GM12878 (cell line): ENCODE results near the gene RGS4. TPM values are rescaled to one million over a fixed set of nuclear protein-coding genes. Genes with fewer than 3 reads are reported as not detected.
"Not testable (repeated sequence)": the region's sequence is repeated elsewhere in the genome, so short reads cannot be mapped to it uniquely, and the experiment has no call there.

ENCODE experiments used
- ATAC-seq: fragments of 200-7000 bp; cut with Tn5 transposase; 3 replicates; pipeline ENCODE4 v1.9.1; 2020; ENCODE audit warnings: mild to moderate bottlenecking, moderate library complexity
- BruUV-seq: library from RNA; stranded (reverse); fragments of 400-500 nt; replicated peaks from 2 replicates; lab custom pipeline; 2021; lab: Mats Ljungman, UMichigan
- CTCF ChIA-PET: fragments of 300-600 bp; sonication (Branson Sonifier 250); formaldehyde crosslinking; extraction: SDS; loops from one replicate; lab custom pipeline; 2021; ENCODE audit warnings: inconsistent platforms; lab: Yijun Ruan, JAX
- POLR2A ChIA-PET: fragments of 350-600 bp; formaldehyde crosslinking; extraction: SDS; loops from one replicate; lab custom pipeline; 2021; ENCODE audit warnings: inconsistent platforms; lab: Charles Lee
- RAD21 ChIA-PET: fragments of 300-600 bp; sonication (Branson Sonifier 250); formaldehyde crosslinking; loops from one replicate; lab custom pipeline; 2023; ENCODE audit warnings: antibody characterized with exemption; ENCODE audit not compliant: unreplicated experiment; lab: Charles Lee
- SMC1A ChIA-PET: fragments of 300-600 bp; sonication (Branson Sonifier 250); formaldehyde crosslinking; loops from one replicate; lab custom pipeline; 2023; ENCODE audit not compliant: unreplicated experiment, uncharacterized antibody; lab: Charles Lee
- DNase-seq: peaks from one replicate; pipeline ENCODE4 v3.0.0-alpha.2; 2011; ENCODE audit warnings: low read depth, low spot score
- FAIRE-seq: peaks from 3 replicates; lab custom pipeline; 2011; peaks lifted over from hg19 to GRCh38; lab: Jason Lieb, UNC
- H2AFZ ChIP-seq: 2 replicates; pipeline ENCODE4 v1.6.0; 2011; ENCODE audit warnings: low read depth, low read length, control low read depth; ENCODE audit not compliant: control insufficient read depth
- H3K27ac ChIP-seq: 2 replicates; pipeline ENCODE4 v1.5.1; 2011; ENCODE audit warnings: control low read depth; ENCODE audit not compliant: control insufficient read depth, insufficient read depth
- H3K27me3 ChIP-seq, 2 experiments: replicated peaks in 1 of 2; 2 replicates each; pipeline versions ENCODE4 v1.6.0 to v1.6.1; 2011; ENCODE audit warnings: low read length in 1 of 2; ENCODE audit not compliant: control insufficient read depth in 2 of 2, insufficient read depth in 2 of 2
- H3K36me3 ChIP-seq, 2 experiments: 2 replicates each; pipeline ENCODE4 v1.5.1; 2011; ENCODE audit warnings: low read length in 1 of 2; ENCODE audit not compliant: control insufficient read depth in 2 of 2, insufficient read depth in 2 of 2
- H3K4me1 ChIP-seq: 2 replicates; pipeline ENCODE4 v1.6.1; 2011; ENCODE audit warnings: mild to moderate bottlenecking, low read length, moderate library complexity, mixed read lengths; ENCODE audit not compliant: control insufficient read depth, insufficient read depth
- H3K4me2 ChIP-seq: 2 replicates; pipeline ENCODE4 v1.6.0; 2011; ENCODE audit warnings: control low read depth; ENCODE audit not compliant: control insufficient read depth, insufficient read depth
- H3K4me3 ChIP-seq: fragments of 200-600 bp; sonication (generic); 2 replicates; pipeline ENCODE4 v1.5.1; 2016
- H3K79me2 ChIP-seq: 2 replicates; pipeline ENCODE4 v1.6.0; 2011; ENCODE audit warnings: low read length; ENCODE audit not compliant: control insufficient read depth, insufficient read depth
- H3K9ac ChIP-seq: 2 replicates; pipeline ENCODE4 v1.8.0; 2011; ENCODE audit warnings: low read length, control low read depth, mixed read lengths; ENCODE audit not compliant: control insufficient read depth, insufficient read depth
- H3K9me3 ChIP-seq: replicated peaks from 3 replicates; pipeline ENCODE4 v1.5.1; 2011; ENCODE audit warnings: mild to moderate bottlenecking, low read length; ENCODE audit not compliant: control insufficient read depth, insufficient read depth
- H4K20me1 ChIP-seq: 2 replicates; pipeline ENCODE4 v1.6.0; 2011; ENCODE audit not compliant: control insufficient read depth, insufficient read depth
- BHLHE40 ChIP-seq, 2 experiments: fragments of 450-650 bp in 1 of 2; IDR thresholded peaks; 2 replicates each; pipeline ENCODE4 v1.6.1; 2011 to 2017; ENCODE audit warnings: low read depth in 2 of 2, borderline replicate concordance in 1 of 2, improper control_type of control experiment in 1 of 2, low read length in 1 of 2, mild to moderate bottlenecking in 1 of 2
- BMI1 ChIP-seq: fragments of 450-650 bp; IDR thresholded peaks from 2 replicates; pipeline ENCODE4 v1.6.1; 2016; ENCODE audit warnings: mild to moderate bottlenecking, moderate library complexity, borderline replicate concordance
- FOS ChIP-seq: IDR thresholded peaks from 3 replicates; pipeline ENCODE4 v1.6.1; 2011; ENCODE audit warnings: borderline replicate concordance; ENCODE audit not compliant: insufficient read length; ENCODE audit errors: extremely low read depth
- GABPA ChIP-seq: IDR thresholded peaks from 2 replicates; pipeline ENCODE4 v1.6.1; 2014; ENCODE audit warnings: antibody characterized with exemption, low read depth, mild to moderate bottlenecking, inconsistent platforms
- GATAD2B ChIP-seq: fragments of 450-650 bp; conservative IDR thresholded peaks from 2 replicates; pipeline ENCODE4 v1.6.1; 2017; ENCODE audit warnings: low read depth, mild to moderate bottlenecking, moderate library complexity
- HDGF ChIP-seq: fragments of 450-650 bp; IDR thresholded peaks from 2 replicates; pipeline ENCODE4 v1.6.1; 2016; ENCODE audit warnings: antibody characterized with exemption
- IKZF2 ChIP-seq, 2 experiments: fragments of 450-650 bp; IDR thresholded peaks; 2 replicates each; pipeline ENCODE4 v1.6.1; 2017; ENCODE audit warnings: mild to moderate bottlenecking in 2 of 2, moderate library complexity in 2 of 2
- LARP7 ChIP-seq: fragments of 450-650 bp; IDR thresholded peaks from 2 replicates; pipeline ENCODE4 v1.6.1; 2017; ENCODE audit warnings: mild to moderate bottlenecking
- SP1 ChIP-seq: IDR thresholded peaks from one replicate; pipeline ENCODE4 v1.6.1; 2011; ENCODE audit warnings: low read depth, low read length
- SREBF1 ChIP-seq: IDR thresholded peaks from 2 replicates; pipeline ENCODE4 v1.6.1; 2012; ENCODE audit warnings: mild to moderate bottlenecking, low read length
- TCF3 ChIP-seq: IDR thresholded peaks from 2 replicates; pipeline ENCODE4 v1.6.1; 2012; ENCODE audit warnings: low read depth, mild to moderate bottlenecking, low read length, borderline replicate concordance; ENCODE audit not compliant: insufficient read depth
- WRNIP1 ChIP-seq: IDR thresholded peaks from 2 replicates; pipeline ENCODE4 v1.6.1; 2011; ENCODE audit warnings: low read depth, low read length, improper control_type of control experiment, borderline replicate concordance
- ZNF217 ChIP-seq: fragments of 450-650 bp; IDR thresholded peaks from 2 replicates; pipeline ENCODE4 v1.6.1; 2017; ENCODE audit warnings: antibody characterized with exemption, mild to moderate bottlenecking
- WGBS: methylation state at CpG from one replicate; pipeline ENCODE4 v1.1.6; 2016; ENCODE audit warnings: low lambda C conversion rate; ENCODE audit not compliant: insufficient replicate concordance, insufficient coverage; ENCODE audit errors: missing lambda C conversion rate; 5-methylcytosine and 5-hydroxymethylcytosine counted together
- in situ Hi-C: fragments of 300-500 bp; cut with MboI; formaldehyde crosslinking; loops from 9 replicates; pipeline ENCODE4 v1.14.3; 2018; ENCODE audit warnings: mixed read lengths
- intact Hi-C: fragments of 100-400 bp; cut with micrococcal nuclease; formaldehyde crosslinking; loops from one replicate; pipeline ENCODE4 v1.14.2; 2022; ENCODE audit not compliant: unreplicated experiment
- polyA plus RNA-seq, 11 experiments: library from polyadenylated mRNA; depleted of rRNA in 4 of 11; unstranded in 6 of 11; stranded (reverse) in 5 of 11; fragments of >200 nt; fragmentation: Nextera tagmentation in 4 of 11; fragmentation: Illumina TruSeq in 1 of 11; extraction: Ambion mirVana in 4 of 11; extraction: Trizol in 1 of 11; gene quantifications; 1 replicate in 1 of 11; 2 replicates in 10 of 11; pipeline versions ENCODE4 v1.2.1 to v1.2.3, GENCODE V29; 2011 to 2016; ENCODE audit warnings: inconsistent platforms in 2 of 11, missing spikeins in 2 of 11, low read depth in 1 of 11
- total RNA-seq, 4 experiments: library from RNA; depleted of rRNA in 3 of 4; stranded (reverse); fragments of >200 nt in 3 of 4; fragmentation: Illumina TruSeq in 1 of 4; extraction: Trizol in 1 of 4; gene quantifications; 2 replicates each; pipeline versions ENCODE4 v1.2.1 to v1.2.3, GENCODE V29; 2013 to 2021
- TF ChIP-seq, protein P1 (sequence below), 3 experiments: IDR thresholded peaks in 2 of 3; conservative IDR thresholded peaks in 1 of 3; 2 replicates each; pipeline ENCODE4 v1.5.1; 2011; ENCODE audit warnings: low read depth in 3 of 3, low read length in 3 of 3, mild to moderate bottlenecking in 3 of 3, control low read depth in 2 of 3, moderate library complexity in 2 of 3, inconsistent platforms in 1 of 3, mixed read lengths in 1 of 3; ENCODE audit not compliant: control insufficient read depth in 2 of 3, insufficient read depth in 1 of 3; ENCODE audit errors: extremely low read depth in 1 of 3
- TF ChIP-seq, protein P2 (sequence below): fragments of 150-350 bp; IDR thresholded peaks from 2 replicates; pipeline ENCODE4 v1.6.1; 2014; ENCODE audit warnings: mild to moderate bottlenecking, low read depth, low read length
- TF ChIP-seq, protein P3 (sequence below): IDR thresholded peaks from 2 replicates; pipeline ENCODE4 v1.6.1; 2012; ENCODE audit warnings: low read depth, low read length, improper control_type of control experiment

RGS4 gene
- total and polyA plus RNA-seq, 10 of the 15 experiments (the other 5 are each of a cell fraction or from before 2014, with no cell fraction given): 0.05 to 0.14 TPM; not detected in 8

DNA sequence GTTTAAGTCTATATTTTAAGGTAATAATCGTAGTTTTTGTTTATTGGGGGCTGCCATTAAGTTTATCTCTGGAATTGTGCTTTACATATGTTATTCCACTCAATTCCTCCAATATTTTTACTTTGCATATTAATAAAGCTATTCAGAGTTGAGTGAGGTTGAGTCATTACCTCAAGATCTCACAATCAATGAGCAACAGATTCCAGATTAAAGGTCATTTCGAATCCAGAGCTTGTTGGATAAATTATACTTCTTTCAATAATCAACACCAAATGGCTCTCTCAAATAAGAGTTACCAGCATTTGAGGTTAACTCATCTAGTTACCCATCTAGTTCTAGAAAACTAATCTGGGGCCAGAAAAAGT is 16.7 kb downstream of the RGS4 start:
- BruUV-seq: no TSS peak
- Histone ChIP-seq H3K27me3 (no peaks in the 10 kb centered on the region), H3K36me3 (no peaks in the 10 kb centered on the region), H3K4me3 (no peak overlapping the region), H3K4me2 (no peak overlapping the region), H4K20me1 (no peaks in the 10 kb centered on the region), H3K9me3 (no peaks in the 10 kb centered on the region), H3K4me1 (no peaks in the 10 kb centered on the region), H3K27ac (no peak overlapping the region), H2AFZ (no peak overlapping the region), H3K9ac (no peak overlapping the region), H3K79me2 (no peaks in the 10 kb centered on the region)
- in situ Hi-C loops: no loop called here
- CTCF ChIA-PET: no interaction called here
- WGBS: 2% methylated on average over 2 of the region's 2 CpGs
- SMC1A ChIA-PET: no interaction called here
- POLR2A ChIA-PET: no interaction called here
- intact Hi-C loops: no loop called here
- no peak for TF ChIP-seq GABPA
- TF ChIP-seq, protein P1, sequence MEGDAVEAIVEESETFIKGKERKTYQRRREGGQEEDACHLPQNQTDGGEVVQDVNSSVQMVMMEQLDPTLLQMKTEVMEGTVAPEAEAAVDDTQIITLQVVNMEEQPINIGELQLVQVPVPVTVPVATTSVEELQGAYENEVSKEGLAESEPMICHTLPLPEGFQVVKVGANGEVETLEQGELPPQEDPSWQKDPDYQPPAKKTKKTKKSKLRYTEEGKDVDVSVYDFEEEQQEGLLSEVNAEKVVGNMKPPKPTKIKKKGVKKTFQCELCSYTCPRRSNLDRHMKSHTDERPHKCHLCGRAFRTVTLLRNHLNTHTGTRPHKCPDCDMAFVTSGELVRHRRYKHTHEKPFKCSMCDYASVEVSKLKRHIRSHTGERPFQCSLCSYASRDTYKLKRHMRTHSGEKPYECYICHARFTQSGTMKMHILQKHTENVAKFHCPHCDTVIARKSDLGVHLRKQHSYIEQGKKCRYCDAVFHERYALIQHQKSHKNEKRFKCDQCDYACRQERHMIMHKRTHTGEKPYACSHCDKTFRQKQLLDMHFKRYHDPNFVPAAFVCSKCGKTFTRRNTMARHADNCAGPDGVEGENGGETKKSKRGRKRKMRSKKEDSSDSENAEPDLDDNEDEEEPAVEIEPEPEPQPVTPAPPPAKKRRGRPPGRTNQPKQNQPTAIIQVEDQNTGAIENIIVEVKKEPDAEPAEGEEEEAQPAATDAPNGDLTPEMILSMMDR (IDR thresholded peaks at IDR 0.05 in 2 of 3, conservative IDR thresholded peaks at IDR 0.05 in 1 of 3; ENCODE audit: control insufficient read depth in 2 of 3, extremely low read depth in 1 of 3, insufficient read depth in 1 of 3, low read depth in 3 of 3, low read length in 3 of 3): no peak
- TF ChIP-seq LARP7: no peak
- no peak for TF ChIP-seq GATAD2B
- TF ChIP-seq WRNIP1: no peak
- no peak for TF ChIP-seq FOS
- TF ChIP-seq, protein P2, sequence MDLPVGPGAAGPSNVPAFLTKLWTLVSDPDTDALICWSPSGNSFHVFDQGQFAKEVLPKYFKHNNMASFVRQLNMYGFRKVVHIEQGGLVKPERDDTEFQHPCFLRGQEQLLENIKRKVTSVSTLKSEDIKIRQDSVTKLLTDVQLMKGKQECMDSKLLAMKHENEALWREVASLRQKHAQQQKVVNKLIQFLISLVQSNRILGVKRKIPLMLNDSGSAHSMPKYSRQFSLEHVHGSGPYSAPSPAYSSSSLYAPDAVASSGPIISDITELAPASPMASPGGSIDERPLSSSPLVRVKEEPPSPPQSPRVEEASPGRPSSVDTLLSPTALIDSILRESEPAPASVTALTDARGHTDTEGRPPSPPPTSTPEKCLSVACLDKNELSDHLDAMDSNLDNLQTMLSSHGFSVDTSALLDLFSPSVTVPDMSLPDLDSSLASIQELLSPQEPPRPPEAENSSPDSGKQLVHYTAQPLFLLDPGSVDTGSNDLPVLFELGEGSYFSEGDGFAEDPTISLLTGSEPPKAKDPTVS: no peak
- no peak for TF ChIP-seq IKZF2 (IDR thresholded peaks at IDR 0.05)
- no peak for TF ChIP-seq SREBF1
- no peak for TF ChIP-seq TCF3
- TF ChIP-seq HDGF: no peak
- TF ChIP-seq, protein P3, sequence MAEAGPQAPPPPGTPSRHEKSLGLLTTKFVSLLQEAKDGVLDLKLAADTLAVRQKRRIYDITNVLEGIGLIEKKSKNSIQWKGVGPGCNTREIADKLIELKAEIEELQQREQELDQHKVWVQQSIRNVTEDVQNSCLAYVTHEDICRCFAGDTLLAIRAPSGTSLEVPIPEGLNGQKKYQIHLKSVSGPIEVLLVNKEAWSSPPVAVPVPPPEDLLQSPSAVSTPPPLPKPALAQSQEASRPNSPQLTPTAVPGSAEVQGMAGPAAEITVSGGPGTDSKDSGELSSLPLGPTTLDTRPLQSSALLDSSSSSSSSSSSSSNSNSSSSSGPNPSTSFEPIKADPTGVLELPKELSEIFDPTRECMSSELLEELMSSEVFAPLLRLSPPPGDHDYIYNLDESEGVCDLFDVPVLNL: no peak
- no peak for TF ChIP-seq ZNF217
- no peak for TF ChIP-seq BMI1
- TF ChIP-seq BHLHE40 (IDR thresholded peaks at IDR 0.05; ENCODE audit: borderline replicate concordance in 1 of 2, low read depth in 2 of 2, low read length in 1 of 2): no peak
- TF ChIP-seq SP1: no peak
- RAD21 ChIA-PET: no interaction called here
- DNase-seq (no peak), FAIRE-seq (no peak), ATAC-seq (no peak)

DNA sequence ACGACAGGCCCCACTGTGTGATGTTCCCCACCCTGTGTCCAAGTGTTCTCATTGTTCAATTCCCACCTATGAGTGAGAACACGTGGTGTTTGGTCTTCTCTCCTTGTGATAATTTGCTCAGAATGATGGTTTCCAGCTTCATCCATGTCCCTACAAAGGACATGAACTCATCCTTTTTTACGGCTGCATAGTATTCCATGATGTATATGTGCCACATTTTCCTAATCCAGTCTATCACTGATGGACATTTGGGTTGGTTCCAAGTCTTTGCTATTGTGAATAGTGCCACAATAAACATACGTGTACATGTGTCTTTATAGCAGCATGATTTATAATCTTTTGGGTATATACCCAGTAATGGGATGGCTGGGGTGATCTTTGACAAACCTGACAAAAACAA is 20.0 kb downstream of the RGS4 start:
- H4K20me1 ChIP-seq, SMC1A ChIA-PET, intact Hi-C loops, H3K36me3 ChIP-seq, H3K27me3 ChIP-seq, H3K27ac ChIP-seq, H2AFZ ChIP-seq, H3K9me3 ChIP-seq, H3K4me3 ChIP-seq, H3K79me2 ChIP-seq, CTCF ChIA-PET, ATAC-seq, H3K9ac ChIP-seq, H3K4me1 ChIP-seq, BruUV-seq, H3K4me2 ChIP-seq, POLR2A ChIA-PET, DNase-seq, in situ Hi-C loops, FAIRE-seq, RAD21 ChIA-PET: not testable (repeated sequence)
- WGBS: 33% methylated on average over 4 of the region's 4 CpGs
